WI38 (cell line): Measurements from ENCODE around the gene NFKBIB.

Source experiments
- H3K4me3 ChIP-seq: 2 replicates; pipeline ENCODE4 v1.5.1; 2011; ENCODE audit warnings: low read depth, mild to moderate bottlenecking, control low read depth, low read length
- CTCF ChIP-seq: IDR thresholded peaks from 2 replicates; pipeline ENCODE4 v1.5.1; 2012; ENCODE audit warnings: low read depth, mild to moderate bottlenecking, control low read depth, low read length

The NFKBIB gene

GRCh38 chr19:38891771-38892170 lies 8.0 kb upstream of the NFKBIB start:
- H3K4me3 ChIP-seq, result no peak overlapping the region
- TF ChIP-seq CTCF, result no peak

- no peak for TF ChIP-seq CTCF
Measured at GRCh38 chr19:38892841-38893240, 6.9 kb upstream of the NFKBIB start.

GRCh38 chr19:38893341-38893771 lies 6.4 kb upstream of the NFKBIB start:
- no peak overlapping the region for H3K4me3 ChIP-seq
- TF ChIP-seq CTCF, result no peak

More at GRCh38 chr19:38892841-38893240, 6.9 kb upstream of the NFKBIB start:
- no peak overlapping the region for H3K4me3 ChIP-seq

- TF ChIP-seq CTCF, result no peak
- H3K4me3 ChIP-seq, result no peak overlapping the region
Measured at GRCh38 chr19:38894968-38895367, 4.8 kb upstream of the NFKBIB start.

GRCh38 chr19:38898788-38899446 lies 852 bp upstream of the NFKBIB start:
- H3K4me3 ChIP-seq, result peak overlapping the region; percentile 88
- TF ChIP-seq CTCF, result no peak

GRCh38 chr19:38900202-38900629 lies 447 bp downstream of the NFKBIB start:
- H3K4me3 ChIP-seq, result peak overlapping the region; percentile 88
- TF ChIP-seq CTCF, result no peak

- no peak for TF ChIP-seq CTCF
- H3K4me3 ChIP-seq, result peak overlapping the region; percentile 88
Measured at GRCh38 chr19:38900743-38901190, 998 bp downstream of the NFKBIB start.
